Stimulated activated CD4-positive, alpha-beta T cell treated with anti-CD3 and anti-CD28 coated beads, TNF-alpha, amount 100 ng/mL, for 1 hour (primary cell): ENCODE data around the gene SLC25A12.
"Not testable (repeated sequence)": the region's sequence is repeated elsewhere in the genome, so short reads cannot be mapped to it uniquely, and the experiment has no call there.

ENCODE experiments used
- DNase-seq, 3 donors: peaks; one replicate each; pipeline ENCODE4 v3.0.0-alpha.2; 2020; ENCODE audit warnings: low read depth in 3 of 3, low spot score in 1 of 3

SLC25A12 gene

GRCh38 chr2:171832489-171832888 is 61.6 kb downstream of the SLC25A12 start:
- no peak for DNase-seq

- DNase-seq: no peak
Observed at GRCh38 chr2:171830039-171830438, 64.0 kb downstream of the SLC25A12 start.

DNA sequence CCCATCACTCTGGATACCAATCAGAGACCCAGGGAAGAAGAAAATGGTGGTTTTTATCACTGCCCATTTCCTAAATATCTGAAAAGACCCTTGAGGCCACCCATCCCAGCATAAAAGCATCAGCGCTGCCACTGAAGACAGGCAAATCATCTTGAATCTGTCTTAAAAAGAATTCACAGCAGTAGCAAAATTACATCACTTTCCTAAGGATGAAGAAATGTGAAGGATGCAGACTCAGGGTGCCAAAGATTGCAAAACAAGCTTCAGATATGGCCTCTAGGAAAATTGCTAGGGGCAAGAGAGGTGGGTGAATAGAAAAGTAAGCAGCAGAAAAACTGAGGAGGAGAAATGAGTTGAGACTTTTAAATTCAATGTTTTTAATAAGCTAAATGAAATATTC is 70.0 kb downstream of the SLC25A12 start:
- DNase-seq: no peak

DNA sequence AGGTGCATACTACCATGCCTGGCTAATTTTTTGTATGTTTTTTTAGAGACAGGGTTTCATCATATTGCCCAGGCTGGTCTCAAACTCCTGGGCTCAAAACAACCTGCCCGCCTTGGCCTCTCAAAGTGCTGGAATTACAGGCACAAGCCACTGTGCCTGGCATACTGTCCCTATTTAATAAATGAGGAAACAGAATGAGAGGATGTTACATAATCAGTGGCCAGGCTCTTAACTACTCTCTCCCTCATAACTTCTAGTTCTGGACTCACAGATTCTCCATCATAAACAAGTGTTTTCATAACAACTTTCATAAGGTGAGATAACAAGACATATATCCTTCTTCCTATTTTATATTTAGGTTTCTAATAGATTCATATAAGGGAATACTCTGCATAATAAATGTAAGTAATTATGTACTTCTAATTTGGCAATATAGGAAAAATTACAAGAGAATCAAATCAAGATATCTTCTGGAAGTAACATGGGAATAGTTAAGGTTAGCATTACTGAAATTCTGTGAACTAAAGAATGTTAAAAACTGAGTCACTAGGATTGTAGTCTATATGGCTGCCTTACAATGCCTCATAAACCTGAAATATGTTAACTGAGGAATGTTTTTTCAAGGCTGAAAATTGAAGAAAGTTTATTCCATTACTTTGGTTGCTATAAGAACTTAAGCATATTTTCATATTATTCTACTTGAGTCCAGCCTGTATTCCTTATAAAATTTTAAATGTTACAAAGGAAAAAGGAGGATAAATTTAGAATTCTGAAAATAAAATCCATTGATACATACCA is 71.3 kb downstream of the SLC25A12 start:
- DNase-seq: no peak

DNA sequence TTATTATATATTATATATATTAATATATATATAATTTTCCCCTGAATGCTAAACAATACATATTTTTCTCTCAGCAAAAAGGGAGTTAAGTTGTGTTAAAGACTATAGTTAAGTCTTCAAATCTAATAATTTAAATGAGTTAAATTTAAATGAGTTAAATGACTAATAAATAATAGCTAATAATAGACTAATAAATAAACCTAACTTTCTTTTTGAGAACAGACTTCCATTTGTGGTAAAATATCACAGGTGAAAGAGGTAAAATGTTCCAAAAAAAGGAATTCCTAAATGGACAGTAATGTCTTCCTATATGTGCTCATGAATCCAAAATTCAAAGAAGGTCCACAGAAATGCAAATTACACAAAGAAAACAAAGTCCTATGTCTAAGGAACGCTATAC is 74.6 kb downstream of the SLC25A12 start:
- no peak for DNase-seq

GRCh38 chr2:171814883-171815282 is 79.2 kb downstream of the SLC25A12 start:
- DNase-seq: no peak

DNA sequence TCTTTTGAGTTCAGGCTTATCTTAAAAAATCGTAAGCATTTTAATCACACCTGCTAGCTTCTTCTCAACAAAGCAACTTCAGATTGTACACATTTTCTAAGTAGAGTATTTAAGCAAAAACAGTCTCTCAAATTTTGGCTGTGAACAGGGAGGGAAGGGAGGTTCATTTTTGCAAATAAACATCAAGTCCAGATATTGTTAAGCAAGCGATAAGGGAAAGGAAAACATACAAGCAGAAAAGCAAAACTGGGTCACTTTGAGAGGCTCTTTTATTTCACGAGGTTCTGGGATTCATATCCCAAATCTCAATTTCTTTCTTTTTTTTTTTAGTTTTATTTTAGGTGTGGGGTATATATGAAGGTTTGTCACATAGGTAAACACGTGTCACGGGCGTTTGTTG is 79.9 kb downstream of the SLC25A12 start:
- no peak for DNase-seq

DNA sequence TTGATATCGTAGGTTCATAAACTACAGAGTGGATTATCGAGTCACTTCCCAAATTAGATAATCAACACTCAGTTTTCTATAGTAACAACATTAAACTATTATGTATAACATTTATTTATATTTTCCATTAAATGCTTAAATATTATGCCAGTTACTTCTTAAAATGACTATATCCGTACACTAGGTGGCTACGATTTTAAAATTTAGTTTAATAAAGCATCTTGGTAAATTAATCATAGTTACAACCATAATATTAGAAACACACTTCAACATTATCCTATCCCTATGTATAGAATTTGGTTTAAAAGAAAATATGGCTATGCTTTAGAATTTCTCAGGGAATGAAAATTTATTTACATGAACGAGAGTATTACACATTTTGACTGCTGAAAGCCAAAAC is 80.3 kb downstream of the SLC25A12 start:
- DNase-seq: no peak

- DNase-seq: no peak
Observed at GRCh38 chr2:171813126-171813525, 80.9 kb downstream of the SLC25A12 start.

GRCh38 chr2:171811245-171811628 is 82.8 kb downstream of the SLC25A12 start:
- DNase-seq: no peak

- DNase-seq: no peak
Observed at GRCh38 chr2:171810422-171811244, 83.4 kb downstream of the SLC25A12 start.

DNA sequence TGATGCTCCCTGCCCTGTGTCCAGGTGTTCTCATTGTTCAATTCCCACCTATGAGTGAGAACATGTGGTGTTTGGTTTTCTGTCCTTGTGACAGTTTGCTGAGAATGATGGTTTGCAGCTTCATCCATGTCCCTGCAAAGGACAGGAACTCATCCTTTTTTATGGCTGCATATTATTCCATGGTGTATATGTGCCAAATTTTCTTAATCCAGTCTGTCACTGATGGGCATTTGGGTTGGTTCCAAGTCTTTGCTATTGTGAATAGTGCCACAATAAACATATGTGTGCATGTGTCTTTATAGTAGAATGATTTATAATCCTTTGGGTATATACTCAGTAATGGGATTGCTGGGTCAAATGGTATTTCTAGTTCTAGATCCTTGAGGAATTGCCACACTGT is 85.2 kb downstream of the SLC25A12 start:
- DNase-seq: not testable (repeated sequence)

DNA sequence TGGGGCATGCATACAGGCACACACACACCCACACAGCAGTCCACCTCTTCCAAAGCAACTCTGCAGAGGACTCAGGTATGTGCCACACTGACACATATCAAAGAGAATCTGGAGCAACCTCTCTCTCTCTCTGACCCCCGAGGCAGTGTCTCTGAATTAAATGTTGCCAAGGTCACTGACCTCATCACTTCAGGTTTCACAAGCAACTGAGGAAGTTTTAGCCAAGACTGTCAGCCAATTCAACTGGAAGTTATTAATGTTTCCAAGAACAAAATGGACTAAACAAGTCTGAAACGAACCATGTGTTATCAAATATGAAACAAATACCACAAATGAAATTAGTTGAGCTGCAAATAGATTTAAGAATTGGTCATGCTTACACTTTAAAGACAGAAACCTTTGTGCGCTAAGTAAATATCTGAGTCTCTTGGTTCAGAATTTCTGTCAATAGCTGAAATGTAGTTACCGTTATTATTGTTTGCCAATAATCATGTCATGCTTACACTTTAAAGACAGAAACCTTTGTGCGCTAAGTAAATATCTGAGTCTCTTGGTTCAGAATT is 86.1 kb downstream of the SLC25A12 start:
- no peak for DNase-seq

DNA sequence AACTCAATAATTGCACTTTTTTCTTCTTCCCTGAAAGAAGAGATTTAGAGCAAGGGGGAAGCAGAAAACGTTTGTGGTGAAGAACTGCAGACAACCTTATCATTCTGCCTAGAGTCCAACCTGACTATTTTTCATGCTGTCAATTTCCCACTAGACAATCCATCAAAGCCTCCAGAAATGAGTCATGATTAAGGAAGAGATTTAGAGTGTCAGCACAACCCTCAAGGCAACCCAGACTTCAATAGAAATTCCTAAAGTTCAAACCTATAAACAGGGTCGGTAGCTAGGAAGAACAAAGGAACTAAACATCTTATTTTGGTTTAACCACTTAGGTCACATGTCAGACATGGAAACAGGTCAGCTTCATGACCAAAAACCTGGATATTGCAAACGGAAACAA is 86.9 kb downstream of the SLC25A12 start:
- no peak for DNase-seq

DNA sequence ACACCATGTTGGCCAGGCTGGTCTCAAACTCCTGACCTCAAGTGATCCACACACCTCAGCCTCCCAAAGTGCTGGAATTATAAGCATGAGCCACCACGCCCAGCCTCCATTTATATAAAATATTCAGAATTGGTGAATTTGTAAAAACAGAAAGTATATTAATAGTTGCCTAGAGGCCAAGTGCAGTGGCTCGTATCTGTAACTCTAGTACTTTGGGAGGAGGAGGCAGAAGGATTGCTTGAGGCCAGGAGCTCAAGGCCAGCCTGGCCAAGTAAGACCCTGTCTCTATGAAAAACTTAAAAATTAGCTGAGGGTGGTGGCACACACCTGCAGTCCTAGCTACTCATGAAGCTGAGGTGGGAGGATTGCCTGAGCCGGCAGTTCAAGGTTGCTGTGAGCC is 89.6 kb downstream of the SLC25A12 start:
- no peak for DNase-seq

- no peak for DNase-seq
Observed at GRCh38 chr2:171803757-171804156, 90.3 kb downstream of the SLC25A12 start.

DNA sequence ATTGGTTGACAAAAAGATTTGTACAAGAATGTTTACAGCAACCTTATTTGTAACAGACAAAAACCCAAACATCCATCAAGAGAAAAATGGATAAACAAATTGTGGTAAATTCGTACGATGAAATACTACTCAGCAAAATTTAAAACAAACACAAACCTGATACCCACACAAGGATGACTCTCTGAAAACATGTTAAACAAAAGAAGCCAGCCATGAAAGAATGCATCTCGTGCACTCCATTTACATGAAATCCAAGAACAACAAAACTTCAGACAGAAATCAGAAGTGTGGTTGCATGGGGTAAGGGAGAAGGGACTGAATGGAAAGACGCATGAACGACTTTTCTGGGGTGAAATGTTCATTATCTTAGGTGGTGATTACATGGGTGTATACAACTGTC is 93.4 kb downstream of the SLC25A12 start:
- no peak for DNase-seq

- no peak for DNase-seq
Observed at GRCh38 chr2:171798156-171798820, 95.8 kb downstream of the SLC25A12 start.

DNA sequence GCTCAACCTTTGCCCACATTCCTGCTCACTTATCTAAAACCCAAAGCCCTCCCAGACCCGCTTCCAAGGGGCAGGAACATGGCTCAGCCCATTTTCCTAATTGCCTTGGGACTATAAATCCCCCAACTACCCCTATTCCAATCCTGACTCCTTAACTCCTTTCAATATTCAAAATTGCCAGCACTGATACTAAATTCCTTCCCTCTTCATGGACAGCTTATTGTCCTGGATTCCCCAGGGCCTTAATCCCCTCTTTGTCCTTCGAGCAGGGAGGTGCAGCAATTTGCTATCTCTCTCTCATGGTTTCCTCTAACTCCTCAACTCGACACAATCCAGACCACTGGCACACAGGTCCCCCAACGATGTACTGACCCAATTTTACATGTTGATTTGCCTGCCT is 99.1 kb downstream of the SLC25A12 start:
- no peak for DNase-seq

GRCh38 chr2:171793691-171794678 is 100.1 kb downstream of the SLC25A12 start:
- DNase-seq: no peak
